Measurements from ENCODE around the gene DDX10. TPM values are rescaled to one million over a fixed set of nuclear protein-coding genes. Genes with fewer than 3 reads are reported as not detected.

DDX10 gene
- total and polyA plus RNA-seq, 2 donors, result 15.9 to 28.1 TPM

- Histone ChIP-seq H3K36me3 (ENCODE audit: insufficient read depth) (no peaks in the 10 kb centered on the region), H3K4me3 (ENCODE audit: low read depth, low read length) (no peak overlapping the region), H3K4me1 (ENCODE audit: insufficient read depth) (peaks cover 1% of the 10 kb centered on the region), H3K27ac (ENCODE audit: low read depth) (no peak overlapping the region)
- WGBS, result 89% methylated on average over 5 of the region's 5 CpGs
- DNase-seq (ENCODE audit: extremely low spot score), result no peak
These were observed 121.6 kb downstream of the DDX10 start for GRCh38 chr11:108786281-108786990.

GRCh38 chr11:108787105-108787504 is 122.2 kb downstream of the DDX10 start:
- no peaks in the 10 kb centered on the region for H3K36me3 ChIP-seq (ENCODE audit: insufficient read depth)
- H3K27ac ChIP-seq (ENCODE audit: low read depth), result no peak overlapping the region
- H3K4me1 ChIP-seq (ENCODE audit: insufficient read depth), result peaks cover 1% of the 10 kb centered on the region
- H3K4me3 ChIP-seq (ENCODE audit: low read depth, low read length), result no peak overlapping the region
- WGBS, result 95% methylated on average over 6 of the region's 6 CpGs
- DNase-seq (ENCODE audit: extremely low spot score), result no peak

GRCh38 chr11:108788565-108789199 is 123.8 kb downstream of the DDX10 start:
- no peak overlapping the region for H3K27ac ChIP-seq (ENCODE audit: low read depth)
- peaks cover 1% of the 10 kb centered on the region for H3K4me1 ChIP-seq (ENCODE audit: insufficient read depth)
- DNase-seq (ENCODE audit: extremely low spot score), result no peak
- H3K36me3 ChIP-seq (ENCODE audit: insufficient read depth), result no peaks in the 10 kb centered on the region
- no peak overlapping the region for H3K4me3 ChIP-seq (ENCODE audit: low read depth, low read length)
- WGBS, result 91% methylated on average over 5 of the region's 5 CpGs

- Histone ChIP-seq H3K4me1 (ENCODE audit: insufficient read depth) (peaks cover 1% of the 10 kb centered on the region), H3K36me3 (ENCODE audit: insufficient read depth) (no peaks in the 10 kb centered on the region), H3K27ac (ENCODE audit: low read depth) (no peak overlapping the region), H3K4me3 (ENCODE audit: low read depth, low read length) (no peak overlapping the region)
- WGBS, result 69% methylated on average over 5 of the region's 5 CpGs
- no peak for DNase-seq (ENCODE audit: extremely low spot score)
These were observed 125.8 kb downstream of the DDX10 start for GRCh38 chr11:108790501-108791299.

GRCh38 chr11:108793138-108793537 is 128.3 kb downstream of the DDX10 start:
- no peak for DNase-seq (ENCODE audit: extremely low spot score)
- Histone ChIP-seq H3K36me3 (ENCODE audit: insufficient read depth) (no peaks in the 10 kb centered on the region), H3K4me1 (ENCODE audit: insufficient read depth) (peaks cover 1% of the 10 kb centered on the region), H3K27ac (ENCODE audit: low read depth) (no peak overlapping the region), H3K4me3 (ENCODE audit: low read depth, low read length) (no peak overlapping the region)
- 73% methylated on average over 2 of the region's 2 CpGs for WGBS

GRCh38 chr11:108793611-108794010 is 128.7 kb downstream of the DDX10 start:
- H3K4me1 ChIP-seq (ENCODE audit: insufficient read depth), result no peaks in the 10 kb centered on the region
- no peaks in the 10 kb centered on the region for H3K36me3 ChIP-seq (ENCODE audit: insufficient read depth)
- WGBS, result 54% methylated on average over 2 of the region's 2 CpGs
- DNase-seq (ENCODE audit: extremely low spot score), result no peak
- no peak overlapping the region for H3K4me3 ChIP-seq (ENCODE audit: low read depth, low read length)
- H3K27ac ChIP-seq (ENCODE audit: low read depth), result no peak overlapping the region

- DNase-seq (ENCODE audit: extremely low spot score), result no peak
- 77% methylated on average over 4 of the region's 4 CpGs for WGBS
- H3K27ac ChIP-seq (ENCODE audit: low read depth), result no peak overlapping the region
- no peaks in the 10 kb centered on the region for H3K4me1 ChIP-seq (ENCODE audit: insufficient read depth)
- H3K36me3 ChIP-seq (ENCODE audit: insufficient read depth), result no peaks in the 10 kb centered on the region
- H3K4me3 ChIP-seq (ENCODE audit: low read depth, low read length), result no peak overlapping the region
These were observed 131.7 kb downstream of the DDX10 start for GRCh38 chr11:108796551-108796950.

GRCh38 chr11:108797578-108798100 is 132.8 kb downstream of the DDX10 start:
- no peak for DNase-seq (ENCODE audit: extremely low spot score)
- H3K4me1 ChIP-seq (ENCODE audit: insufficient read depth), result no peaks in the 10 kb centered on the region
- 95% methylated on average over 4 of the region's 4 CpGs for WGBS
- no peaks in the 10 kb centered on the region for H3K36me3 ChIP-seq (ENCODE audit: insufficient read depth)
- H3K27ac ChIP-seq (ENCODE audit: low read depth), result no peak overlapping the region
- H3K4me3 ChIP-seq (ENCODE audit: low read depth, low read length), result no peak overlapping the region

GRCh38 chr11:108802492-108802891 is 137.6 kb downstream of the DDX10 start:
- 97% methylated on average over 1 of the region's 1 CpG for WGBS
- no peak for DNase-seq (ENCODE audit: extremely low spot score)

GRCh38 chr11:108803776-108804175 is 138.9 kb downstream of the DDX10 start:
- H3K36me3 ChIP-seq (ENCODE audit: insufficient read depth), result no peaks in the 10 kb centered on the region
- DNase-seq (ENCODE audit: extremely low spot score), result no peak
- no peak overlapping the region for H3K4me3 ChIP-seq (ENCODE audit: low read depth, low read length)
- WGBS, result 81% methylated on average over 1 of the region's 1 CpG
- H3K27ac ChIP-seq (ENCODE audit: low read depth), result no peak overlapping the region
- H3K4me1 ChIP-seq (ENCODE audit: insufficient read depth), result no peaks in the 10 kb centered on the region

More at GRCh38 chr11:108802492-108802891, 137.6 kb downstream of the DDX10 start:
- Histone ChIP-seq H3K4me3 (ENCODE audit: low read depth, low read length) (no peak overlapping the region), H3K36me3 (ENCODE audit: insufficient read depth) (no peaks in the 10 kb centered on the region), H3K4me1 (ENCODE audit: insufficient read depth) (no peaks in the 10 kb centered on the region), H3K27ac (ENCODE audit: low read depth) (no peak overlapping the region)

- H3K4me1 ChIP-seq (ENCODE audit: insufficient read depth), result no peaks in the 10 kb centered on the region
- H3K36me3 ChIP-seq (ENCODE audit: insufficient read depth), result no peaks in the 10 kb centered on the region
- no peak for DNase-seq (ENCODE audit: extremely low spot score)
- WGBS, result 81% methylated on average over 2 of the region's 2 CpGs
- no peak overlapping the region for H3K4me3 ChIP-seq (ENCODE audit: low read depth, low read length)
- H3K27ac ChIP-seq (ENCODE audit: low read depth), result no peak overlapping the region
These were observed 139.6 kb downstream of the DDX10 start for GRCh38 chr11:108804511-108804910.

- no peak for DNase-seq (ENCODE audit: extremely low spot score)
- no peaks in the 10 kb centered on the region for H3K4me1 ChIP-seq (ENCODE audit: insufficient read depth)
- 61% methylated on average over 2 of the region's 2 CpGs for WGBS
- H3K27ac ChIP-seq (ENCODE audit: low read depth), result no peak overlapping the region
- H3K36me3 ChIP-seq (ENCODE audit: insufficient read depth), result no peaks in the 10 kb centered on the region
- H3K4me3 ChIP-seq (ENCODE audit: low read depth, low read length), result no peak overlapping the region
These were observed 140.2 kb downstream of the DDX10 start for GRCh38 chr11:108805030-108805429.

- Histone ChIP-seq H3K4me3 (ENCODE audit: low read depth, low read length) (no peak overlapping the region), H3K36me3 (ENCODE audit: insufficient read depth) (no peaks in the 10 kb centered on the region), H3K27ac (ENCODE audit: low read depth) (no peak overlapping the region), H3K4me1 (ENCODE audit: insufficient read depth) (no peaks in the 10 kb centered on the region)
- 95% methylated on average over 2 of the region's 2 CpGs for WGBS
- DNase-seq (ENCODE audit: extremely low spot score), result no peak
These were observed 142.4 kb downstream of the DDX10 start for GRCh38 chr11:108807262-108807661.

Data from urinary bladder (tissue), 4 donors.